ENCODE data around the gene ZFHX3. TPM values are rescaled to one million over a fixed set of nuclear protein-coding genes. Genes with fewer than 3 reads are reported as not detected.

Gene ZFHX3
- total RNA-seq, 1 experiment from 2014 or later: 3.5 TPM

DNA sequence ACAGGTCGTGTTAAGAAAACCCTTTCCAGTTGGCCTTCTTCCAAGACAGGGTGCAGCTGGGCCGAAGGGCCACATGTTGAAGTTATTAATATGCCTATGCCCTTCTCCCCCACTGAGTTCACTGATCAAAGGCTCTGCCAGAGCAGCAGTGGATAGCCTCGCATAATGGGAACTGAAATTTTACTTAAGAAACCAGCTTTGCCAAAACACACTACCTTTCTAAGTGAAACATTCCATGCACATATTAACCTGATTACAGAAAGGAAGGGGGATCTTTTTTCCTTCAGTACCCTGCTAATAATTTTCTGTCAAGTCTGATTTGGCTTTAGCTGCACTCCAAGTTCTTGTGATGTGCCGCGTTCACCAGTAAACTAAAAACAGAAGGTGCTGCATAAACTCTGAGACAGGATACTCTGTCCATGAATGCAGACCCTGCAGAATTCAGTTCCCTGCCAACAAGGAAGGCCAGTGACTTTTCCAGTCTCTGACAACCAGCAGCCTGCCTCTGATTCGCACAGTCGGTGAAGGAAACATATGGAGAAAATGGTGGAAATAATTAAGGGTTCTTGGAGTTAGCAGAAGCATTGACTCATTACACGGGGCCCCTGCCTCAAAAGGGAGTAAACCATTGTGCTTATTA, 283.8 kb downstream of the ZFHX3 start:
- DNase-seq (ENCODE audit: low spot score): no peak

DNA sequence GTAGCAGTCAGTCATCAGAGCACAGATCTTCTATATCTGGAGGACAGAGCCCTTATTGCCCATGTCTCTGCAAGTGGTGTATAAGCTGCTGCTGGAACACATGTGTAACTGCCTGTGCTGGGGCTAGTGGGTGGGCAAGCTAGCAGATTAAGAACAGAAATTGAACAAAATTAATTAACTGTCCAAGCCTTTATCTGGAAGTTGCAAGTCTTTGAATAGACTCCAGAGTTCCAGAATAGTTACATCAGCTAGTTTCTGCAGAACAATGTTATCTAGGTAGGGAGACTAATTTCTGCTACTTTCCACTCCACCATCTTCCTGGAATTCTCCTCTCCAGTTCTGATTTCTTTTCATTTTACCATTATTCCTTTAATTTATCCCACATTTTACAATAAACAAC, 287.3 kb downstream of the ZFHX3 start:
- no peak for DNase-seq (ENCODE audit: low spot score)

DNA sequence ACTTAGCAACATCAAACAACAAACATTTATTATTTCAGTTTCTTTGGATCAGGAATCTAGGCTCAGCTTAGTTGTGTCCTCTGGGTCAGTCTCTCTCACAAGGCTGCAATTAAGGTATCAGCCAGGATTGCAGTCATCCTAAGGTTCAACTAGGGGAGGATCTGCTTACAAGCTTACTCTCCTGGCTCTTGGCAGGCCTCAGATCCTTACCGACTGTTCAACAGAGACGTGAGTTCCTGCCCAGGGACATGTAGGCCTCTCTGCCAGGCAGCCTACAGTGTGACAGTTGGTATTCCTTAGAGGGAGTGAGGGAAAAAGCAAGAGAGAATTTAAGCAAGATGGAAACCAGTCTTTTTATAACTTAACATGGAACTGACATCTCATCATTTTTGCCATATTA, 294.0 kb downstream of the ZFHX3 start:
- DNase-seq (ENCODE audit: low spot score): no peak

DNA sequence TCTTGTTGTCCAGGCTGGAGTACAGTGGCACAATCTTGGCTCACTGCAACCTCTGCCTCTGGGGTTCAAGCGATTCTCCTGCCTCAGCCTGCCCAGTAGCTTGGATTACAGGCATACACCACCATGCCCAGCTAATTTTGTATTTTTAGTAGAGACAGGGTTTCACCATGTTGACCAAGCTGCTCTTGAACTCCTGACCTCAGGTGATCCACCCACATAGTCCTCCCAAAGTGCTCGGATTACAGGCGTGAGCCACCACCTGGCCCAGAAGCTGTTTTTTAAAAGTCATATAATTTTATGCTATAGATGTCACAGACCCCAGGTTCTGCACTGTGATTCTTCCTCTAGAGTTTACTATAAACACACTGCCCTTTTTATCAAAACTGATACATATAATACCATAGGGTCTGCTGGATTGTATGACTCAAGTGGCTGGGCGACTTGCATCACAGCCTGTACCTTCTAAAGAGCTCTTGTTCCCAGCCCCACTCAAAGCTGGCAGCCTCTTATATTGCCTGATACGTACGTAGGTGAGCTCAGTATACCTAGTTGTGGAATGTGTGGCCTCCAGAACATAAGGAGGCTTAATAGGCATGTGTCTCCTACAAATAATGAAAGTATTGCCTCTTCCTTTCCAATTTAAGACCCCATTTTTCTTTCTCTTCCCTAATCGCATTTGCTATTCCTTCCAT, 295.8 kb downstream of the ZFHX3 start:
- no peak for DNase-seq (ENCODE audit: low spot score)

DNA sequence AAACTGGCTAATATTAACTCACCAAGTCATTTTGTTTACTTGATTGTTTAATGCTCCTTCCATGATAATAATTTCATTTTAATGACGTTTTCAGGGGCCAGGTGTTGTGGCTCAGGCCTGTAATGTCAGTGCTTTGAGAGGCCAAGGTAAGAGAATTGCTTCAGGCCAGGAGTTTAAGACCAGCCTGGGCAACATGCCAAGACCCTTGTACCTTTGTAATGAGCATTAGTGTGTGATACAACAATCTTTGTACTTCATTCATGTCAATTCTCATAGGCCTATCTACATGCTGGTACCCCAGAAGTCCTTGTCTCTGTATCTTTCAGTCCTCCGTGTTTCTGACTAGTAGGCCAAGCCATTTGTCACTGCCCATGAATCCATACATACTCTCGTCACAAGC, 296.9 kb downstream of the ZFHX3 start:
- no peak for DNase-seq (ENCODE audit: low spot score)

DNA sequence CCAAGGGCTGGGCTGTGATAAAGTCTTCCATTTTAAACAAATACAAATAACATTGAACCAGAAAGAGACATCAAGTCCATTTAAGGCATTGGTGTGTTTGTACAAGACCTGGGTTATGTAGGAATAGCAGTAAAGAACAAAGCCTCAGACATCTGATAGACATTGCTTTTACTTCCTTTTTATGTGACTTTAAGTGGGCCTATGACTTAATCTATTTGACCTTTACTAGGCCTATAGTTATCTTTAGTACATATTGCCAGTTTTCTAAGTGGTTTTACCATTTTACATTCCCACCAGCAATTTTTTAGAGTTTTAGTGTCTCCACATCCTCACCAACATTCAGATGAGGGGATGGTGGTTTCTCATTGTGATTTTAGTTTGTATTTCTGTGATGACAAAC, 298.8 kb downstream of the ZFHX3 start:
- no peak for DNase-seq (ENCODE audit: low spot score)

DNA sequence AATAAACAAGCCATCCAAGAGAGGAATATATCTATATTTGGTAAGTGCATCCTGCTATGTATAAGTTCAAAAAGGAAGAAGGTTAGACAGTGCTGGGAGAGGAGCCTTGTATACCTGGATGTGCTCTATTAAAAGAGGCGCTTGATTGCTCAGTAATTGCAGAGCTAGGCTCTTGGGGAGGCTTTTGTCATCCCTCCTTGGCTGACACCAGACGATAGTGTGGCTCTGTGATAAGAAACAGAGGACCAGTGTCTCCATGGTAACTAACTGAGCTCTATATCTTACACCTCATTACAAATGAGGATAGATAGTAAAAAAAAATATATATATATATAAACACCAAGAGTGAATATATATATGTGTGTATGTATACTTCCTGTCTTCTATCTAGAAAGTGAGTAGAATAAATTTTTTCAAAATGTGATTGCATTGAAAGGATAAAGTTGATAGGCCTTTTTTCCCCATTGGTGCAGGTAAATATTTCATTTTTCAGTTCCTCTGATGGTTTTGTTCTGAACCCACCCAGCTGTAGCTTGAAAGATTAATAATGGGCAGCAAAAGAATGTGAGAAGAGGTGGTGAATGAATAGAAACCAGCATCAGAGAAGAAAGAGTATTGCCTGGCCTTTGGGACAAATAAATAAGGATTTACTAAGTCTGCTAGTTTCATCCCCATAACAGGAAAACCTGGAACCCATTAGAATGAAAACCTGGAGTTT, 303.7 kb downstream of the ZFHX3 start:
- DNase-seq (ENCODE audit: low spot score): no peak

DNA sequence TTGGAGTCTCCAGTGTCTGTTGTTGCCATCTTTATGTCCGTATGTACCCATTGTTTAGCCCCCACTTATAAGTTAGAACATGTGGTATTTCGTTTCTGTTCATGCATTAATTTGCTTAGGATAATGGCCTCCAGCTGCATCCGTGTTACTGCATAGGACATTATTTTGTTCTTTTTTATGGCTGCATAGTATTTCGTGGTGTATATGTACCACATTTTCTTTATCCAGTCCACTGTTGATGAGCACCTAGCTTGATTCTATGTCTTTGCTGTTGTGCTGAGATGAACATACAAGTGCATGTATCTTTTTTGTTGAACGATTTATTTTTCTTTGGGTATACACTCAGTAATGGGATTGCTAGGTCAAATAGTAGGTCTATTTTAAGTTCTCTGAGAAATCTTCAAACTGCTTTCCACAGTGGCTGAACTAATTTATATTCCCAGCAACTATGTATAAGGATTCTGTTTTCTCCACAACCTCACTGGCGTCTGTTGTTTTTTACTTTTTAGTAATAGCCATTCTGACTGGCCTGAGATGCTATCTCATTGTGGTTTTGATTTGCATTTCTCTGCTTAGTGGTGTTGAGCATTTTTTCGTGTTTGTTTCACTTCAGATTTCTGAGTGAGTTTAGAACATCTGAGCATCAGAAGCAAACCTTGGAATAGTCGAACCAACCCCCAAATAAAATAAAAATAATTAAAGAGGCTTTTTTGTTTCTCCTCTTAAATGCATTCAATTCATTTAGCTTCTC, 304.7 kb downstream of the ZFHX3 start:
- DNase-seq (ENCODE audit: low spot score): no peak

DNA sequence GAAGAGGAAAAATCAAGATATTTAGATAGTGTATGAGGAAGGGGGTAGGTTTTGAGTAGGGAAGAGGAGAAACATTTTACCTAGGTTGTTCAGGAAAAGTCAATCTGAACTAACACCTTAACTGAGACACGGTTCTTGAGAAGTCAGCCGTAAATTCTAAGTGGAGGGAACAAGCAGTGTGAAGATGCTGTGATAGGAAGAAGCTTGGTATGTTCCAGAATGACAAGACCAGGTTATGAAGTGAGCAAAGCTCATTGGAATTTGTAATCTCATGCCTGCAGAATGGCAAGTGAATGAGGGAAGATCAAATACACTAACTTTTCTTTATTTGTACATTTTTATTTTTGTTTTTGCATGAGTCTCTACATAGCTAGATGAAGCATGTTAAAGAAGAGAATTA, 307.6 kb downstream of the ZFHX3 start:
- no peak for DNase-seq (ENCODE audit: low spot score)

DNA sequence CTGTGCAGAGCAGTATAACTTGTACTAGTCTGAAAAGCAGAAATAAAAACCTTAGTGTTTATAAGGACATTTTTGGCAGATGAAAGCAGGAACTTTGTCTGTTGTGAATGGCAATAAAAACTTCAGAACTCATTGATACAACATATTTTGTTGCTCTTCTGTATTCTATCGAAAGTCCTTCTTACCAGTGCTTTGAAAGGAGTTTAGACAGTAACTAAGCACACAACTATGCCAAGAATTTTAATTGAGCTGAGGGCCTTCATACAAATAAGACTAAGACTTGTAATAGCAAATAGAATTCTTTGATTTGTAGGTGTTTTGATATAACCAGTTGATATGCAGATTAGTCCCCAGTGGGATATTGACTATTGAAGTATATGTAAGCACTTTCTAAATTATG, 308.4 kb downstream of the ZFHX3 start:
- DNase-seq (ENCODE audit: low spot score): no peak

DNA sequence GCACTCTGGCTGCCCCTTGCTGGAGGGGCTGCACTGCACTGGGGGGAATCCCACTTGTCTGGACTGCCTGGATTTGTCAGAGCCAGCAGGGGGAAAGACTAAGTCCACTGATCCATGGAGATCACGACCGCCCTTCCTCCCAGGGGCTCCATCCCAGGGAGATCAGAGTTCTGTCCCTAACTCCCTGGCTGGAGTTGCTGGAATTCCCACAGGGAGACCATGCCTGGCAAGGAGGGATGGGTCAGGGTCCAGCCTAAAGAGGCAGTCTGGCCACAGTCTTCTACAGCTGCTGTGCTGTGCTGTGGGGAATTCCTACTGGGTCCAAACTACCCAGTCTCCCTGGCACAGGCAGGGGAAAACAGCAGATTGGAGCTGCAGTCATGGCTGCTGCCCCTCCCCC, 311.9 kb downstream of the ZFHX3 start:
- no peak for DNase-seq (ENCODE audit: low spot score)

Small RNA genes within 50 kb of the gene (small RNA-seq; reads per million reads assigned to genes)
- gene AC002044.1: not detected
- not detected for gene RNU7-71P
